HEK293T (cell line): ENCODE data around the gene TNIK.

Experiments used
- CTCF ChIA-PET: fragments of 350-600 bp; formaldehyde crosslinking; extraction: SDS; loops from one replicate; lab custom pipeline; 2021; ENCODE audit warnings: antibody characterized with exemption, inconsistent platforms; lab: Yijun Ruan, JAX
- POLR2A ChIA-PET: fragments of 350-600 bp; formaldehyde crosslinking; extraction: SDS; loops from one replicate; lab custom pipeline; 2020; ENCODE audit warnings: antibody characterized with exemption, inconsistent platforms; lab: Yijun Ruan, JAX
- DNase-seq: peaks from one replicate; pipeline ENCODE4 v3.0.0; 2012; ENCODE audit warnings: mixed read lengths; ENCODE audit errors: extremely low spot score
- ARNT ChIP-seq: fragments of 450-650 bp; IDR thresholded peaks from 2 replicates; pipeline ENCODE4 v1.6.1; 2017; ENCODE audit warnings: mild to moderate bottlenecking
- BHLHE40 ChIP-seq: fragments of 450-650 bp; IDR thresholded peaks from 2 replicates; pipeline ENCODE4 v1.6.1; 2016; ENCODE audit warnings: mild to moderate bottlenecking, moderate library complexity, borderline replicate concordance
- CTBP1 ChIP-seq: fragments of 450-650 bp; IDR thresholded peaks from 2 replicates; pipeline ENCODE4 v1.6.1; 2016; ENCODE audit warnings: borderline replicate concordance
- ELF4 ChIP-seq: fragments of 450-650 bp; IDR thresholded peaks from 2 replicates; pipeline ENCODE4 v1.6.1; 2017; ENCODE audit warnings: antibody characterized with exemption
- FOXA1 ChIP-seq: fragments of 450-650 bp; IDR thresholded peaks from 2 replicates; pipeline ENCODE4 v1.6.1; 2016; ENCODE audit warnings: mild to moderate bottlenecking
- FOXK2 ChIP-seq: fragments of 450-650 bp; IDR thresholded peaks from 2 replicates; pipeline ENCODE4 v1.6.1; 2016; ENCODE audit warnings: mild to moderate bottlenecking
- FOXM1 ChIP-seq: fragments of 450-650 bp; IDR thresholded peaks from 2 replicates; pipeline ENCODE4 v1.6.1; 2017; ENCODE audit warnings: mild to moderate bottlenecking, borderline replicate concordance
- HDGF ChIP-seq: fragments of 450-650 bp; IDR thresholded peaks from 2 replicates; pipeline ENCODE4 v1.6.1; 2017; ENCODE audit warnings: antibody characterized with exemption, borderline replicate concordance
- L3MBTL2 ChIP-seq: fragments of 450-650 bp; conservative IDR thresholded peaks from 2 replicates; pipeline ENCODE4 v1.6.1; 2016; ENCODE audit warnings: mild to moderate bottlenecking
- LEF1 ChIP-seq: fragments of 450-650 bp; IDR thresholded peaks from 2 replicates; pipeline ENCODE4 v1.6.1; 2017; ENCODE audit warnings: mild to moderate bottlenecking, borderline replicate concordance
- NFRKB ChIP-seq: fragments of 450-650 bp; IDR thresholded peaks from 2 replicates; pipeline ENCODE4 v1.6.1; 2016; ENCODE audit warnings: mild to moderate bottlenecking, moderate library complexity
- SP1 ChIP-seq: fragments of 450-650 bp; IDR thresholded peaks from 2 replicates; pipeline ENCODE4 v1.6.1; 2017
- SUZ12 ChIP-seq: fragments of 450-650 bp; IDR thresholded peaks from 2 replicates; pipeline ENCODE4 v1.6.1; 2016; ENCODE audit warnings: mild to moderate bottlenecking
- TARDBP ChIP-seq: fragments of 450-650 bp; IDR thresholded peaks from 2 replicates; pipeline ENCODE4 v1.6.1; 2016
- ZNF384 ChIP-seq: fragments of 450-650 bp; IDR thresholded peaks from 2 replicates; pipeline ENCODE4 v1.6.1; 2016
- TF ChIP-seq, protein P1 (sequence below): fragments of 450-650 bp; IDR thresholded peaks from 2 replicates; pipeline ENCODE4 v1.6.1; 2016

The TNIK gene

DNA sequence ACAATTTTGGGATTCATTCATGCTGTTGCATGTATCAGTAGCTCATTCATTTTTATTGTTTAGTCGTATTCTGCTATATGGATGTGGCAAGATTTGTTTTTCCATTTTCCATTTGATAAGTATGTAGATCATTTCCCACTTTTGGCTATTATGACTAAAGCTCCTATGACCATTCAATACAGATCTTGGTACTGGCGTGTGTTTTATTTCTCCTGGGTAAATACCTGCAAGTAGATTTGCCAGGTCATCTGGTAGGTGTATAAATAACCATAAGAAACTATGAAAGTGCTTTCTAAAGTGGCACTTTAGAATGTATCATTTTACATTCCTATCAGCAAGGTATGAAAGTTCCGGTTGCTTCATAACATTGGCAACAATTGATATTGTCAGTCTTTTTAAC is 124.6 kb downstream of the TNIK start:
- ChIA-PET POLR2A (no interaction called here), CTCF (interaction anchor here (0.6 kb wide), 1 partner anchor 1287 kb away, joined by 4 read pairs; no protein-coding TSS in a partner anchor)
- TF ChIP-seq ZNF384 (no peak), CTBP1 (no peak), L3MBTL2 (no peak), TARDBP (no peak), ELF4 (no peak), HDGF (no peak), LEF1 (no peak), SP1 (no peak)
- TF ChIP-seq, protein P1, sequence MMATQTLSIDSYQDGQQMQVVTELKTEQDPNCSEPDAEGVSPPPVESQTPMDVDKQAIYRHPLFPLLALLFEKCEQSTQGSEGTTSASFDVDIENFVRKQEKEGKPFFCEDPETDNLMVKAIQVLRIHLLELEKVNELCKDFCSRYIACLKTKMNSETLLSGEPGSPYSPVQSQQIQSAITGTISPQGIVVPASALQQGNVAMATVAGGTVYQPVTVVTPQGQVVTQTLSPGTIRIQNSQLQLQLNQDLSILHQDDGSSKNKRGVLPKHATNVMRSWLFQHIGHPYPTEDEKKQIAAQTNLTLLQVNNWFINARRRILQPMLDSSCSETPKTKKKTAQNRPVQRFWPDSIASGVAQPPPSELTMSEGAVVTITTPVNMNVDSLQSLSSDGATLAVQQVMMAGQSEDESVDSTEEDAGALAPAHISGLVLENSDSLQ, result no peak
- no peak for DNase-seq

DNA sequence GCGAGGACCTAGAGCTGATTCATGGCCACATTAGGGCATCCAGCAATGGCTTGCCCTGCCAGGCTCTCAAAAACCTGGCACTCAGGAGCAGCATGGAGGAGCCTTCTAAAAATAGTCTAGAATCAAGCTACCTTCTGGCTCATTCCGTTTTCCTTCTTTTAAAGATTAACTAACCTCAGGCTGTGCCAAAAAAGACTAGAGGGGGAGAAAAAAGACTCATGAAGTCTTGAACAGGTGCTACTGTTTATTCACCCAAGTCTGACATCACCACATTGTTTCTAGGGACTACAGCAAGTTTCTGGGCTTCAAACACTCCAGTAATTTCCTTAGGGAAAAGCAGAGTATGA is 125.8 kb downstream of the TNIK start:
- POLR2A ChIA-PET, result no interaction called here
- DNase-seq, result no peak
- no peak for TF ChIP-seq FOXK2
- no peak for TF ChIP-seq FOXM1
- TF ChIP-seq FOXA1, result no peak
- no peak for TF ChIP-seq ZNF384
- TF ChIP-seq CTBP1, result no peak
- no peak for TF ChIP-seq L3MBTL2
- no peak for TF ChIP-seq SP1
- TF ChIP-seq ARNT, result no peak
- TF ChIP-seq TARDBP, result no peak
- no peak for TF ChIP-seq SUZ12
- TF ChIP-seq ELF4, result no peak
- no peak for TF ChIP-seq HDGF
- TF ChIP-seq, protein P1, result no peak
- TF ChIP-seq NFRKB, result no peak
- TF ChIP-seq LEF1, result no peak
- CTCF ChIA-PET, result no interaction called here

DNA sequence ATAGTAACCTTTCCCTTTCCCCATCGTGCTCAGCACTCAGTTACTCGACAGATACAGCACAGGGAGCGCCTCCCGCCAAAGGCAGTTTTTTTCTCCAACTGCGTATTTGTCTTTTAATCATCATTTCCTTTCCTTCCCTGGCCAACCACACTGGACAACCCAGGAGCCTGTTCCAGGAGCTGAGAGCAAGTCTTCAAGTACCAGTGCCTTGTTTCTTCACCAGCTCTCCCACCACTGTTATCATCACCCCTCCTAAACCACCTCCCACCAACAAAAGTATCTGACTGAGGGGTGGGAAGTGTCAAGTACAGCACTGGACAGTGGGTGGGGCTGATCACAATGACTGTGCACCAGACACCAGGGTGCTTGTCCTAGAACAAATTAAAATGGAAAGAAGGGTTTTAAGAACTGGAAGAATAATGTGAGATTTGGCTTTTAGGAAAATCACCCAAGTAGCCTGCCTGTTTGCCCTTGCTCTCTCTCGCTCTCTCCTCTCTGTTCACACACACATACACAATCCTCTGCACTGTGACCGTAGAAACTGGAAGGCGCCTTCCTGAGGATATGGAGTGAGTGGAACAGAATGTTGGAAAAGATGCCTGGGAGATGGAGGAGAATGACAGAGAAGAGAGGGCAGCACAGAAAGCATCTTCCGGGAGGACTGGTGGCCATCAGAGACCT is 126.3 kb downstream of the TNIK start:
- ChIA-PET CTCF (no interaction called here), POLR2A (no interaction called here)
- DNase-seq, result no peak
- TF ChIP-seq FOXM1, result no peak
- no peak for TF ChIP-seq SP1
- no peak for TF ChIP-seq FOXK2
- TF ChIP-seq BHLHE40, result no peak
- TF ChIP-seq ZNF384, result no peak
- no peak for TF ChIP-seq HDGF
- TF ChIP-seq, protein P1, result no peak
- TF ChIP-seq CTBP1, result no peak
- no peak for TF ChIP-seq TARDBP
- TF ChIP-seq FOXA1, result no peak
- no peak for TF ChIP-seq ELF4
- no peak for TF ChIP-seq SUZ12
- no peak for TF ChIP-seq ARNT
- TF ChIP-seq NFRKB, result no peak
- no peak for TF ChIP-seq LEF1

DNA sequence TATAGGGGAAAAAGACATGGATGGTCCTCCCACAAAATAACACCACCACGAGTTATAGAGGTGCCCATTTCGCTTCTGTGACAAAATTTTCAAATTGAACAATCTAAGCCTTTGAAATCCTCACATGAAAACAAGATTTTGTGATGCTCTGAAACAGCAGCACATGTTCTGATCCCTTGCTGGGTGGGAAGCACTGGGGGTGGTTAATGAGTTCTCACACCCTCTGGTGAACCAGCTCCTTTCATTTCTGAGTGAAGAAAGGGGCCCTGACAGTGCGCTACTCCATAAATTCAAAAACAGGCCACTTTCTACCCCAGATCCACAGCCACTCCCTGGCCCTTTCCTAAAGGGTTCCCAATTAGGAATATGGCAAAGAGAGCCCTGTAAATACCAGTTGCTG is 129.3 kb downstream of the TNIK start:
- POLR2A ChIA-PET, result no interaction called here
- no peak for DNase-seq
- CTCF ChIA-PET, result no interaction called here
- no peak for TF ChIP-seq ARNT
- no peak for TF ChIP-seq L3MBTL2
- TF ChIP-seq ELF4, result no peak
- TF ChIP-seq FOXA1, result no peak
- TF ChIP-seq, protein P1, result no peak
- no peak for TF ChIP-seq LEF1
- no peak for TF ChIP-seq SP1
- TF ChIP-seq ZNF384, result no peak
- no peak for TF ChIP-seq HDGF
- no peak for TF ChIP-seq BHLHE40

DNA sequence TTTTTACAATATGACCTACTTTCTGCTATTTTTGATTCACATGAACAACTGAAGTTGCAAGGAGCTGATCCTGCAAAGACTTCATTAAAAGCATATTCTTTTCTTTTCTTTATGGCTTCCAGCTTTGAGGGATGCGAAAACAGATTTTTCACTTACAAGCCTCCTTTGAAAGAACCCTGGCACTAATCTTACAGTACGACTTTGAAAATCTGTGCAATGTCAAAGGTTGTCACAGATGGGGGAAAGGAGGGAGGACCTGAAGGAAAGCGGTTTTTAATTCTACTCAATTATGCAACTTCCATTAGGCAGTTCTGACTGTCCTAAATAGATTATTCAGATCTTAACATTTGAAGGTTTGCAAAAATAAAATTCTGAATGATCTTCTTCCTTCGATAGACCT is 130.5 kb downstream of the TNIK start:
- TF ChIP-seq FOXM1, result no peak
- no peak for TF ChIP-seq SUZ12
- no peak for TF ChIP-seq NFRKB
- no peak for TF ChIP-seq BHLHE40
- TF ChIP-seq, protein P1, result no peak
- no peak for TF ChIP-seq CTBP1
- no peak for TF ChIP-seq ARNT
- TF ChIP-seq FOXK2, result no peak
- no peak for TF ChIP-seq HDGF
- POLR2A ChIA-PET, result no interaction called here
- DNase-seq, result no peak
- CTCF ChIA-PET, result interaction anchor here (0.6 kb wide), 1 partner anchor 9 kb away, joined by 4 read pairs; no protein-coding TSS in a partner anchor
